ENCODE data around the gene TMEM11. TPM values are rescaled to one million over a fixed set of nuclear protein-coding genes. Genes with fewer than 3 reads are reported as not detected.

TMEM11 gene
- total RNA-seq, 3 donors from 2014 or later = 25.7 to 34.4 (median 27.1) TPM

DNA sequence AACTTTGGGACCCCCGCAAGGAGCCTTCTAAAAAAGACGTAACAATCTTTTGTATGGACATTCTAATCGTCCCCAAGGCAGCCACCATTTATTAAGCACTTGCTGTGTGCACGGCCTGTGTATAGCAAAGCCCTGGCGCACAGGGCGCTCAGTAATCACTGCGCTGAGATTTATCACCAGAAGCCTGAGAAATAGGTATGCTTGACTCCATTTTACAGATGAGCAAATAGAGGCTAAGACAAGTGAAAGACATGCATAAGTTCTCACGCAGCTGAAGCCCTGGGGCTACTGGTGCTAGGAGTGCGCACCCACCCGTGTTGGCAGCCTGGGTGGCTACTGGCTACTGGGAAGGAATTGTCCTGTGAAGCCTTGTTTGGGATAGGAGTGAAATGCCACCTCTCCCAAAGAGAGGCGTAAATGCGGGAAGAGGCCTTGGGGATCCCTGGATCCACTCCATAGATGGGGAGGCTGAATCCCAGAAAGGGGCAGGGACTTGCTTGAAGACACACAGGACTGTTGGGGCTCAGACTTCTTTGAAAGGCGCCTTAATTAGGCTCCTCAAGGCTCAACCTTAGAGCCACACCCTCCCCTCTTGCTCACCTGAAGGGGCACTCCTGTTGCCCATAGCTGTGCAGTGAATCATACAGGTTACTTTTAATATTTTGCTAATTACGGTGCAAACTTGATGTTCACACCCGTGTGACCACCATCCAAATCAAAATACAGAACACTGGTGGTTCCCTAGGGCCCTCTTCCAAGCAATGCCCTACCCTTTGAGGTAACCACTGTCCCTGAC, 39.9 kb upstream of the TMEM11 start:
- DNase-seq = no peak
- peak; percentile 18 for ATAC-seq
- no peaks in the 10 kb centered on the region for H3K36me3 ChIP-seq (ENCODE audit: low read depth)
- peaks cover 4% of the 10 kb centered on the region for H3K4me1 ChIP-seq (ENCODE audit: low read depth)
- no peaks in the 10 kb centered on the region for H3K9me3 ChIP-seq
- intact Hi-C loops (cut with DNase I, micrococcal nuclease) = no loop called here
- H3K4me3 ChIP-seq = peak overlapping the region; percentile 34
- TF ChIP-seq, protein P1, sequence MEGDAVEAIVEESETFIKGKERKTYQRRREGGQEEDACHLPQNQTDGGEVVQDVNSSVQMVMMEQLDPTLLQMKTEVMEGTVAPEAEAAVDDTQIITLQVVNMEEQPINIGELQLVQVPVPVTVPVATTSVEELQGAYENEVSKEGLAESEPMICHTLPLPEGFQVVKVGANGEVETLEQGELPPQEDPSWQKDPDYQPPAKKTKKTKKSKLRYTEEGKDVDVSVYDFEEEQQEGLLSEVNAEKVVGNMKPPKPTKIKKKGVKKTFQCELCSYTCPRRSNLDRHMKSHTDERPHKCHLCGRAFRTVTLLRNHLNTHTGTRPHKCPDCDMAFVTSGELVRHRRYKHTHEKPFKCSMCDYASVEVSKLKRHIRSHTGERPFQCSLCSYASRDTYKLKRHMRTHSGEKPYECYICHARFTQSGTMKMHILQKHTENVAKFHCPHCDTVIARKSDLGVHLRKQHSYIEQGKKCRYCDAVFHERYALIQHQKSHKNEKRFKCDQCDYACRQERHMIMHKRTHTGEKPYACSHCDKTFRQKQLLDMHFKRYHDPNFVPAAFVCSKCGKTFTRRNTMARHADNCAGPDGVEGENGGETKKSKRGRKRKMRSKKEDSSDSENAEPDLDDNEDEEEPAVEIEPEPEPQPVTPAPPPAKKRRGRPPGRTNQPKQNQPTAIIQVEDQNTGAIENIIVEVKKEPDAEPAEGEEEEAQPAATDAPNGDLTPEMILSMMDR (IDR thresholded peaks at IDR 0.05) = no peak

DNA sequence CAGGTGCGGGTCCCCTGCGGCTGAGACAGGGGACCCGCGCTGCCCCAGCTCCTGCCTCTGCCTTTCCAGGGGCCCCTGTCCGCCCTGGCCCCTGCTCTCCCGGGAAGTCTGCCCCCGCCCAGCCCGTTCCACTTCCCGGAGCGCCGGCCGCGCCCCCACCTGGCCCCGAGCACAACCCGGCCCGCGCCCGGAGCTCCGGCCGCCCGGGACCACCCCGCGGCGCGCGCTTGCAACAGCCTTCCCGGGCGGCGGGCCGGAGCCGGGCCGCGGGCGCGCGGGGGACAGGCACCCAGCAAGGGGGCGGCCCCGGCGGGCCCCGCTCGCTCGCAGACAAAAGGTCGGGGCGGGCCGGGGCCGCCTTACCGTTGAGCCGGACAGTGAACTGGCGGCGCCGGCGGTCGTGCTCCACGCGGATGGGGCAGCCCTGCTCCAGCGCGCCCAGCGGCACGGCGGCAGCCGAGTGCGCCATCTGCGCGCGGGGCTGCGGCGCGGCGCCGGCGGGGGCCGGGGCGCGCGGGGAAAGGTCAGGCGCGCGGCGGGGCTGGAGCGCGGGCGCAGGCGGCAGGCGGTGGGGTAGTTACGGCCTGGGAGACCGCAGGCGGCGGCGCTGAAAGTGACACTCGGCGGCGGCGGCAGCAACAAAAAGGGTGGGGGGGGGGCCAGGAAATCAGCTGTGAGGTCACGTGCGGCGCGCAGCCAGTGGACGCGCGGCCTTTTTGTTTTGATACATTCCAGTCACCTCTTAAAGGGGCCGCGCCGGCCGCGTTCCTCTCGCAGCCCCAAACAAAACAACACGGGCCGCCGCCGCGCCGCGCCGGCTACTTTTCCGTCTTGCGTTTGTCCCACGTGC, 39.1 kb upstream of the TMEM11 start, which contains the start of gene NATD1:
Gene NATD1, minus strand, starts transcription at position 615 of the 850 bp plus-strand sequence. Its CDS starts 146 bp downstream, at position 469.
- intact Hi-C loops (cut with DNase I, micrococcal nuclease) = no loop called here
- H3K9me3 ChIP-seq = no peaks in the 10 kb centered on the region

DNA sequence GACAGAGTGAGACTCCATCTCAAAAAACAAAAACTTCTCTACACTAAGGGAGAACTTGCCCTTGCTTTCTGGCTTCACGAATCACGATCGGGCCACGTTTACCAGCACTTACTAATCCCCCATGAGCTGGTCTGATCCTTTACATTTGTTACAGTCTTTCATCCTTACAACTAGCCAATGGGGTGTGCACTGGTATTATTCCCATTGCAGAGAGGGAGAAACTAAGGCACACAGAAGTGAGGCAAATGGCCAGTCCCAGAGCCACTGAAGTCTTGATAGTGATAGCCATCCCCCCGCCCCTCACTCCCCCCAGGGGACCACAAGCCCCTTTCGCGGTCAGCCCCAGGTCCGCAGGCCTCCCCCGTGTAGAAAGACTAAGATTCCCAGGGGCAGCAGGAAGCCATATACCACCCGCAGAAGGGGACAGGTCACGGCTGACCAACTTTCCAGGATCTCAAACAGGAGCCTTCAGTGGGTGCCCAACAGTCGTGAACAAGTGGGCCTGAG, 38.4 kb upstream of the TMEM11 start:
- DNase-seq = no peak
- intact Hi-C loops (cut with DNase I, micrococcal nuclease) = no loop called here
- H3K4me3 ChIP-seq = peak overlapping the region; percentile 34
- no peak for ATAC-seq
- TF ChIP-seq, protein P1 (IDR thresholded peaks at IDR 0.05) = no peak
- no peaks in the 10 kb centered on the region for H3K9me3 ChIP-seq
- peaks cover 4% of the 10 kb centered on the region for H3K4me1 ChIP-seq (ENCODE audit: low read depth)
- no peaks in the 10 kb centered on the region for H3K36me3 ChIP-seq (ENCODE audit: low read depth)

More for the DNA sequence above, 39.1 kb upstream of the TMEM11 start, which contains the start of gene NATD1:
- Histone ChIP-seq H3K36me3 (ENCODE audit: low read depth) (no peaks in the 10 kb centered on the region), H3K4me1 (ENCODE audit: low read depth) (peaks cover 4% of the 10 kb centered on the region), H3K4me3 (peak within 1 kb of the TSS; percentile 34)
- ATAC-seq (peak; percentile 90), DNase-seq (peak; percentile 84 to 91 (median 90))
- TF ChIP-seq, protein P1 (IDR thresholded peaks at IDR 0.05) = no peak

DNA sequence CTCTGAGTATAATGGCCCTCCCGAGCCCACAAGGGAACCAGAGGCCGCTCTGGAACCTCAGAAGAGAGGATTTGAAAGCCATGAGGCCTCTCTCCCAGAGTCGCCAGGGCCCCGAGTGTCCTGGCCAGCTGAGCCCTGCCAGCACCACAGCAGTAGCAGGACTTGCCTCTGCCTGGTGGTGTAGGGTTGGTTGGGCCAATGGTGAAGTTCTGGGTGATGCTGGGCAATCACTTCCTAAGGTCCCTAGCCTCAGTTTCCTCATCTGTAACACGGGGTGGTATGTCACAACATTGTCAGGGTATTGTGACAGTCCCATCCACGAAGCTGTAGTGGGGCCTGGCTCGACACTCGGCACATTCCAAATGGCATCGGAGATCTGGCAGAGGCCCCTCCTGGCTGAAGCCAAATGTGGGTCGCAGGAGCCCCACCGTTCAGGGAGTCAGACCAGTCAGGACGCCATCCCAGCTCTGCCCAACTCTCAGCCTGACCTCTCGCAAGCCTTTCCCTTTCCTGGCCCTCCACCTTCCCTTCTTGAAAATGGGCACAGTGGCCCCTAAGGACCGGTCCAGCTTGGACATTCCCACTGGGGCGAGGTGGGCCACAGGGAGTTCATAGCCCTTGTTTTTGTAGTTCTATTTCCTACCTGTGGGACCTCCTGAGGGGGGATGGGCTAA, 37.5 kb upstream of the TMEM11 start:
- Histone ChIP-seq H3K4me3 (no peak overlapping the region), H3K4me1 (ENCODE audit: low read depth) (peaks cover 4% of the 10 kb centered on the region), H3K36me3 (ENCODE audit: low read depth) (no peaks in the 10 kb centered on the region), H3K9me3 (no peaks in the 10 kb centered on the region)
- ATAC-seq (no peak), DNase-seq (no peak)
- intact Hi-C loops (cut with DNase I, micrococcal nuclease) = no loop called here
- TF ChIP-seq, protein P1 (IDR thresholded peaks at IDR 0.05) = no peak

DNA sequence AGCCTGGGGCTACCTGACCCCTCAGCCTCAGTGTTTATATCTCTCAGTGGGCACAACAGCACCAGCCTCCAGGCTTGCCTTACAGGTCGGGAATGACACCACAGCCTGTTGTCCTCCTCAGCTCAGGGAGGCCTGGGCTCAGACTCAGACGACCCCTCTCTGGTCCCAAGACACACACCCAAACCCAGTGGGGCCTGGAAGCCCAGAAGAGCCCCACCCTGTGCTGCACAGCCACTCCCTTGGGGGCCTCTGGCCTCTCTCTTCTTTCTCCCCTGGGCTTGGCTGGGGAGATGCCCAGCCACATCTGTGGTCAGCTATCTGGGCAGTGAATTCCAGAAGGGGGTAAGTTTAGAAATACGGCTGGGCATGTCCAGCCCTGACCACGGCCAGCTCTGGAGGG, 36.9 kb upstream of the TMEM11 start:
- intact Hi-C loops (cut with DNase I, micrococcal nuclease) = no loop called here
- peaks cover 4% of the 10 kb centered on the region for H3K4me1 ChIP-seq (ENCODE audit: low read depth)
- H3K4me3 ChIP-seq = no peak overlapping the region
- no peaks in the 10 kb centered on the region for H3K9me3 ChIP-seq
- DNase-seq = no peak
- TF ChIP-seq, protein P1 (IDR thresholded peaks at IDR 0.05) = no peak
- H3K36me3 ChIP-seq (ENCODE audit: low read depth) = no peaks in the 10 kb centered on the region
- ATAC-seq = no peak

Data from mucosa of descending colon (tissue), 3 donors.